K562 (cell line): ENCODE measurements around the gene PLK5.

Experiments
- POLR2AphosphoS2 ChIP-seq: IDR thresholded peaks from 2 replicates; pipeline ENCODE4 v1.6.1; 2012; ENCODE audit warnings: low read length, improper control_type of control experiment
- POLR2AphosphoS5 ChIP-seq: IDR thresholded peaks from 2 replicates; pipeline ENCODE4 v1.6.1; 2011; ENCODE audit warnings: mild to moderate bottlenecking, low read depth, low read length, moderate library complexity; ENCODE audit not compliant: control insufficient read depth, insufficient read depth
- ZNF140 ChIP-seq: fragments of 250-450 bp; sonication (Bioruptor Pico); IDR thresholded peaks from 2 replicates; pipeline ENCODE4 v1.8.0; 2021; ENCODE audit warnings: moderate library complexity, mild to moderate bottlenecking, inconsistent platforms

DNA sequence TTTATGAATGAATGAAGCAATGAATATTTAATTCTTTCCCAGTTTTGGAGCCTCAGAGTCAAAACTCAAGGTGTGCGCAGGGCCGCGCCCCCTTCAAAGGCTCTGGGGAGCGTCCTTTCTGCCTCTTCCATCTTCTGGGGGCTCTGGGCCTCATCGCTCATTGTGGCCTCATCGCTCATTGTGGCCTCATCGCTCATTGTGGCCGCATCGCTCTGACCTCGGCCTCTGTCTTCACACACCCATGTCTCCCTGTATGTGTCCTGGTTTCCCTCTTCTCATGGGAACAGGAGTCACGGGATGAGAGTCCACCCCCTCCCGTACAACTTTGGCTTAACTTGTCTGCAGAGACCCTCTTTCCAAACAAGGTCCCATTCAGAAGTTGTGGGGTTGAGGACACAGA lies 47.5 kb downstream of the PLK5 start:
- no peak for TF ChIP-seq POLR2AphosphoS2
- TF ChIP-seq POLR2AphosphoS5, result no peak
- no peak for TF ChIP-seq ZNF140 (CRISPR knock-in tag)
